ENCODE data around the gene AK4.
"Not testable (repeated sequence)": the region's sequence is repeated elsewhere in the genome, so short reads cannot be mapped to it uniquely, and the experiment has no call there.

AK4 gene

DNA sequence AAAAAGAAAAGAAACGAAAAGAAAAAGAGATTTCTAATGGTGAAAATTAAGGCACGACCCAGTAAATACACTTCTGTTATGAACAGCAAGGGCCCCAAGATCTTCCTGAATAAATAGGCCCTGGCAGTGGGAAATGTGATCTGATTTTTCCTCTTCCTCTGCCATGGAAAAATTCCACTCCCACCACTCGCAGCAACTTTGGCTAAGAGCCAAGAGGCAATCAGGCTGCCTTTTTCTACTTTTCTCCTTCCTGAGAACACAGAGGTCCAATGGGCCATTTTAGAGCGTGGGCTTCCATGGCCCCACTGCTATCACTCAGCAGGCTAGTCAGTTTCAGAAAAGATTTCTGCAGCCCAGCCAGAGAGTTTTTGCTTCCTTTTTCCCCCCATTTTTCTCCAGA lies 33.7 kb upstream of the AK4 start:
- H3K9me3 ChIP-seq (replicated peaks in 1 of 2; ENCODE audit: control insufficient read depth in 2 of 2, insufficient read depth in 1 of 2, low read depth in 1 of 2, low read length in 2 of 2) = no peaks in the 10 kb centered on the region
- no CpG with 5 or more reads among the region's 4 CpGs for WGBS, 2 donors (ENCODE audit: extremely low coverage in 2 of 2, insufficient read length in 2 of 2, insufficient replicate concordance in 1 of 2)
- H3K79me1 ChIP-seq (ENCODE audit: low read depth, low read length) = no peaks in the 10 kb centered on the region
- no peak overlapping the region for H2BK120ac ChIP-seq (ENCODE audit: low read depth, low read length)
- H3K9ac ChIP-seq (ENCODE audit: low read depth, low read length, poor library complexity) = no peak overlapping the region
- H3K27me3 ChIP-seq (ENCODE audit: control insufficient read depth in 3 of 3, insufficient read depth in 3 of 3, low read depth in 1 of 3, low read length in 3 of 3) = no peaks in the 10 kb centered on the region
- H3K4ac ChIP-seq (ENCODE audit: low read length) = no peak overlapping the region
- no peak overlapping the region for H3K4me3 ChIP-seq (ENCODE audit: low read length in 2 of 2)
- H3K14ac ChIP-seq (ENCODE audit: low read length) = no peak overlapping the region
- H2BK12ac ChIP-seq (ENCODE audit: low read length) = no peak overlapping the region
- no peak overlapping the region for H2BK15ac ChIP-seq (ENCODE audit: low read length)
- H3K36me3 ChIP-seq (replicated peaks in 1 of 2; ENCODE audit: control insufficient read depth in 2 of 2, insufficient read depth in 2 of 2, low read length in 2 of 2) = no peaks in the 10 kb centered on the region
- no peak overlapping the region for H4K91ac ChIP-seq (ENCODE audit: low read depth, low read length, poor library complexity)
- no peaks in the 10 kb centered on the region for H3K4me1 ChIP-seq (ENCODE audit: control insufficient read depth in 2 of 2, insufficient read depth in 1 of 2, low read depth in 1 of 2, low read length in 2 of 2)
- H2AK5ac ChIP-seq (ENCODE audit: low read depth, low read length) = no peak overlapping the region
- H2BK5ac ChIP-seq (ENCODE audit: low read length) = no peak overlapping the region
- H3K23ac ChIP-seq (ENCODE audit: low read depth, low read length, poor library complexity) = no peak overlapping the region
- H4K8ac ChIP-seq (ENCODE audit: low read depth, low read length) = no peak overlapping the region
- H3K18ac ChIP-seq (ENCODE audit: low read length) = no peak overlapping the region
- no peak for DNase-seq (ENCODE audit: low spot score)
- H3K27ac ChIP-seq (replicated peaks; ENCODE audit: low read length) = no peak overlapping the region
- no peak overlapping the region for H3K4me2 ChIP-seq (ENCODE audit: insufficient read depth, low read length, poor library complexity, severe bottlenecking)
- peak overlapping the region; percentile 48 for H2AFZ ChIP-seq (ENCODE audit: low read length)

DNA sequence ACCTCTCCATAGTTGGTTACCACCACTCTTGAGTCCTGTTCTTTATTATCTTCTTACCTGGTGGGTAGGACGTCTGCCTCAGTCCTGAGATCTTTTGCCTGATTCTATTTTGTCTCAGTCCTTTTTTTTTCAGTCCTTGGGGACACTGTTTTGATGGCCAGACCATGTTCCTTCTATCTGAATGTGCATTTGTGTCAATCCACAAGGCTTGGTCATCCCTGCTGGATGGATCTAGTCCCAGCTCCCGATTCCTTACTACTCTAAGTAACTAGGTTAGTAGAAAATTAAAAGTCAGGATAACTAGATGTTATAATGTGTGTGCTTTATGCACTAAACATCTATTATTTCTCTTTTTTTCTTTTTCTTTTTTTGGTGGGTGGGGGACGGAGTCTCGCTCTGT lies 28.1 kb upstream of the AK4 start:
- H2AK5ac ChIP-seq (ENCODE audit: low read depth, low read length) = no peak overlapping the region
- no peaks in the 10 kb centered on the region for H3K27me3 ChIP-seq (ENCODE audit: control insufficient read depth in 3 of 3, insufficient read depth in 3 of 3, low read depth in 1 of 3, low read length in 3 of 3)
- H3K27ac ChIP-seq (replicated peaks; ENCODE audit: low read length) = no peak overlapping the region
- H3K18ac ChIP-seq (ENCODE audit: low read length) = no peak overlapping the region
- H3K36me3 ChIP-seq (replicated peaks in 1 of 2; ENCODE audit: control insufficient read depth in 2 of 2, insufficient read depth in 2 of 2, low read length in 2 of 2) = no peaks in the 10 kb centered on the region
- H3K4me2 ChIP-seq (ENCODE audit: insufficient read depth, low read length, poor library complexity, severe bottlenecking) = no peak overlapping the region
- H3K9ac ChIP-seq (ENCODE audit: low read depth, low read length, poor library complexity) = no peak overlapping the region
- no peak overlapping the region for H4K8ac ChIP-seq (ENCODE audit: low read depth, low read length)
- no peak overlapping the region for H2BK15ac ChIP-seq (ENCODE audit: low read length)
- H2BK120ac ChIP-seq (ENCODE audit: low read depth, low read length) = no peak overlapping the region
- WGBS, 2 donors (ENCODE audit: extremely low coverage in 2 of 2, insufficient read length in 2 of 2, insufficient replicate concordance in 1 of 2) = no CpG with 5 or more reads among the region's 4 CpGs
- H2BK12ac ChIP-seq (ENCODE audit: low read length) = no peak overlapping the region
- H2BK5ac ChIP-seq (ENCODE audit: low read length) = no peak overlapping the region
- no peak overlapping the region for H2AFZ ChIP-seq (ENCODE audit: low read length)
- no peaks in the 10 kb centered on the region for H3K9me3 ChIP-seq (replicated peaks in 1 of 2; ENCODE audit: control insufficient read depth in 2 of 2, insufficient read depth in 1 of 2, low read depth in 1 of 2, low read length in 2 of 2)
- no peak overlapping the region for H3K23ac ChIP-seq (ENCODE audit: low read depth, low read length, poor library complexity)
- no peaks in the 10 kb centered on the region for H3K4me1 ChIP-seq (ENCODE audit: control insufficient read depth in 2 of 2, insufficient read depth in 1 of 2, low read depth in 1 of 2, low read length in 2 of 2)
- H3K4ac ChIP-seq (ENCODE audit: low read length) = no peak overlapping the region
- DNase-seq (ENCODE audit: low spot score) = no peak
- no peak overlapping the region for H4K91ac ChIP-seq (ENCODE audit: low read depth, low read length, poor library complexity)
- no peak overlapping the region for H3K14ac ChIP-seq (ENCODE audit: low read length)
- no peak overlapping the region for H3K4me3 ChIP-seq (ENCODE audit: low read length in 2 of 2)
- no peaks in the 10 kb centered on the region for H3K79me1 ChIP-seq (ENCODE audit: low read depth, low read length)

DNA sequence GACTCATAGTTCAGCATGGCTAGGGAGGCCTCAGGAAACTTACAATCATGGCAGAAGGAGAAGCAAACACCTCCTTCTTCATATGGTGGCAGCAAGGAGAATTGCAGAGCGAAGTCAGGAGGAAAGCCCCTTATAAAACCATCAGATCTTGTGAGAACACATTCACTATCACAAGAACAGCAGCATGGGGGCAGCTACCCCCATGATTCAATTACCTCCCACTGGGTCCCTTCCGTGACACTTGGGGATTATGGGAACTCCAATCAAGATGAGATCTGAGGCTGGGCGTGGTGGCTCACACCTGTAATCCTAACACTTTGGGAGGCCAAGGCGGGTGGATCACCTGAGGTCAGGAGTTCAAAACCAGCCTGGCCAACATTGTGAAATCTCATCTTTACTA lies 18.9 kb upstream of the AK4 start:
- H3K4ac ChIP-seq (ENCODE audit: low read length); H2AFZ ChIP-seq (ENCODE audit: low read length); H4K91ac ChIP-seq (ENCODE audit: low read depth, low read length, poor library complexity); H2BK120ac ChIP-seq (ENCODE audit: low read depth, low read length); H3K4me3 ChIP-seq (ENCODE audit: low read length in 2 of 2); H3K9me3 ChIP-seq (replicated peaks in 1 of 2; ENCODE audit: control insufficient read depth in 2 of 2, insufficient read depth in 1 of 2, low read depth in 1 of 2, low read length in 2 of 2); H2BK12ac ChIP-seq (ENCODE audit: low read length); H3K4me1 ChIP-seq (ENCODE audit: control insufficient read depth in 2 of 2, insufficient read depth in 1 of 2, low read depth in 1 of 2, low read length in 2 of 2); DNase-seq (ENCODE audit: low spot score); H3K9ac ChIP-seq (ENCODE audit: low read depth, low read length, poor library complexity); H3K79me1 ChIP-seq (ENCODE audit: low read depth, low read length); H3K27ac ChIP-seq (replicated peaks; ENCODE audit: low read length); H3K18ac ChIP-seq (ENCODE audit: low read length); H3K23ac ChIP-seq (ENCODE audit: low read depth, low read length, poor library complexity); H3K4me2 ChIP-seq (ENCODE audit: insufficient read depth, low read length, poor library complexity, severe bottlenecking); H2AK5ac ChIP-seq (ENCODE audit: low read depth, low read length); H2BK15ac ChIP-seq (ENCODE audit: low read length); H3K27me3 ChIP-seq (ENCODE audit: control insufficient read depth in 3 of 3, insufficient read depth in 3 of 3, low read depth in 1 of 3, low read length in 3 of 3); H4K8ac ChIP-seq (ENCODE audit: low read depth, low read length); H3K14ac ChIP-seq (ENCODE audit: low read length); H3K36me3 ChIP-seq (replicated peaks in 1 of 2; ENCODE audit: control insufficient read depth in 2 of 2, insufficient read depth in 2 of 2, low read length in 2 of 2); H2BK5ac ChIP-seq (ENCODE audit: low read length): not testable (repeated sequence)
- WGBS, 2 donors (ENCODE audit: extremely low coverage in 2 of 2, insufficient read length in 2 of 2, insufficient replicate concordance in 1 of 2) = no CpG with 5 or more reads among the region's 4 CpGs

DNA sequence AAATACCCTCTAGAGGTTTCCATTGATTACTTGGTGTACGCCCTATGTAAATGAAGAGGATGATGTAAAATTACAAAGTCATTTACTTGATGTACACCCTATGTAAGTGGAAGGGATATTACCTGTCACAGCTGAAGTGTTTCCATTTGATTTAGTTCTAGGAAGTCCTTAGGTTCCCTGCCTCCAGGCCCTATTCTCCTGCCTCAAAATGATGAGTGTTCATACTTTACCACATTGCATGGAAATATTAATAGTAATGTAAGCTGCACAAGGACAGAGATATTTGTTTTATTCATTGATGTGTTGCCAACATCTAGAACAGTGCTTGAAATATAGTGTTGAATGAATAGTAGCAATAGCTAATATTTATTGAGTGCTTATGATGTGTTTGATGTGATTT lies 9.5 kb upstream of the AK4 start:
- H2BK5ac ChIP-seq (ENCODE audit: low read length) = no peak overlapping the region
- H3K14ac ChIP-seq (ENCODE audit: low read length) = no peak overlapping the region
- H3K4ac ChIP-seq (ENCODE audit: low read length) = no peak overlapping the region
- H2BK15ac ChIP-seq (ENCODE audit: low read length) = no peak overlapping the region
- no CpG with 5 or more reads among the region's 1 CpG for WGBS, 2 donors (ENCODE audit: extremely low coverage in 2 of 2, insufficient read length in 2 of 2, insufficient replicate concordance in 1 of 2)
- H3K79me1 ChIP-seq (ENCODE audit: low read depth, low read length) = no peaks in the 10 kb centered on the region
- H3K4me3 ChIP-seq (ENCODE audit: low read length in 2 of 2) = no peak overlapping the region
- no peak overlapping the region for H3K18ac ChIP-seq (ENCODE audit: low read length)
- H3K23ac ChIP-seq (ENCODE audit: low read depth, low read length, poor library complexity) = no peak overlapping the region
- H3K4me2 ChIP-seq (ENCODE audit: insufficient read depth, low read length, poor library complexity, severe bottlenecking) = no peak overlapping the region
- no peak overlapping the region for H2AFZ ChIP-seq (ENCODE audit: low read length)
- DNase-seq (ENCODE audit: low spot score) = no peak
- no peaks in the 10 kb centered on the region for H3K9me3 ChIP-seq (replicated peaks in 1 of 2; ENCODE audit: control insufficient read depth in 2 of 2, insufficient read depth in 1 of 2, low read depth in 1 of 2, low read length in 2 of 2)
- no peak overlapping the region for H3K27ac ChIP-seq (replicated peaks; ENCODE audit: low read length)
- no peak overlapping the region for H2AK5ac ChIP-seq (ENCODE audit: low read depth, low read length)
- no peak overlapping the region for H4K91ac ChIP-seq (ENCODE audit: low read depth, low read length, poor library complexity)
- H3K36me3 ChIP-seq (replicated peaks in 1 of 2; ENCODE audit: control insufficient read depth in 2 of 2, insufficient read depth in 2 of 2, low read length in 2 of 2) = no peaks in the 10 kb centered on the region
- no peak overlapping the region for H3K9ac ChIP-seq (ENCODE audit: low read depth, low read length, poor library complexity)
- H2BK12ac ChIP-seq (ENCODE audit: low read length) = no peak overlapping the region
- H3K27me3 ChIP-seq (ENCODE audit: control insufficient read depth in 3 of 3, insufficient read depth in 3 of 3, low read depth in 1 of 3, low read length in 3 of 3) = peaks cover 0 to 2% (median 0%) of the 10 kb centered on the region in 3 experiments
- peaks cover 0 to 2% of the 10 kb centered on the region in 2 donors for H3K4me1 ChIP-seq (ENCODE audit: control insufficient read depth in 2 of 2, insufficient read depth in 1 of 2, low read depth in 1 of 2, low read length in 2 of 2)
- no peak overlapping the region for H2BK120ac ChIP-seq (ENCODE audit: low read depth, low read length)
- no peak overlapping the region for H4K8ac ChIP-seq (ENCODE audit: low read depth, low read length)
